Testis (tissue), 3 donors: ENCODE results near the gene RAB13. TPM values are rescaled to one million over a fixed set of nuclear protein-coding genes. Genes with fewer than 3 reads are reported as not detected.

Source experiments
- DNase-seq: peaks from one replicate; pipeline ENCODE4 v3.0.0-alpha.2; 2019
- H3K27ac ChIP-seq, 2 donors: fragments of 200-600 bp; sonication (generic); one replicate each; pipeline ENCODE4 v1.5.1; 2019
- H3K27me3 ChIP-seq: fragments of 200-600 bp; sonication (generic); one replicate; pipeline ENCODE4 v1.5.1; 2019
- H3K36me3 ChIP-seq: fragments of 200-600 bp; sonication (generic); one replicate; pipeline ENCODE4 v1.5.1; 2017; ENCODE audit warnings: low read depth; ENCODE audit errors: missing control alignments
- H3K4me1 ChIP-seq: fragments of 200-600 bp; sonication (generic); one replicate; pipeline ENCODE4 v1.5.1; 2019
- H3K4me3 ChIP-seq, 2 donors: fragments of 200-600 bp; sonication (generic); one replicate each; pipeline ENCODE4 v1.5.1; 2017 to 2019
- H3K9me3 ChIP-seq: fragments of 200-600 bp; sonication (generic); one replicate; pipeline ENCODE4 v1.5.1; 2017
- POLR2A ChIP-seq: fragments of 450-650 bp; IDR thresholded peaks from one replicate; pipeline ENCODE4 v1.6.1; 2017; ENCODE audit warnings: antibody characterized with exemption, mild to moderate bottlenecking, moderate library complexity
- WGBS, 2 donors: methylation state at CpG; one replicate each; pipeline ENCODE4 v1.1.5; 2018; 5-methylcytosine and 5-hydroxymethylcytosine counted together
- intact Hi-C: fragments of 100-400 bp; cut with DNase I; formaldehyde crosslinking; loops from one replicate; pipeline ENCODE4 v1.15.1; 2023; ENCODE audit warnings: low total_unique reads
- polyA plus RNA-seq: library from polyadenylated mRNA; stranded (reverse); fragments of 350-450 nt; fragmentation: Illumina TruSeq; extraction: RNeasy Lipid Tissue Mini Kit (QIAGEN cat#74804); gene quantifications from one replicate; pipeline ENCODE4 v1.2.3, GENCODE V29; 2014; ENCODE audit warnings: low read depth, low replicate concordance; ENCODE audit not compliant: insufficient read depth
- total RNA-seq, 2 donors: library from RNA; depleted of rRNA; stranded (reverse); fragments of >200 nt; gene quantifications; one replicate each; pipeline ENCODE4 v1.2.3, GENCODE V29; 2016
- TF ChIP-seq, protein P1 (sequence below), 3 experiments: fragments of 450-650 bp in 2 of 3; fragments of 200-600 bp in 1 of 3; sonication (generic) in 1 of 3; IDR thresholded peaks; one replicate each; pipeline ENCODE4 v1.5.1; 2016 to 2019; ENCODE audit warnings: antibody characterized with exemption in 3 of 3, mild to moderate bottlenecking in 2 of 3, moderate library complexity in 1 of 3

Gene RAB13
- total and polyA plus RNA-seq, 3 donors from 2014 or later, result 37.6 to 82.8 (median 45.2) TPM

DNA sequence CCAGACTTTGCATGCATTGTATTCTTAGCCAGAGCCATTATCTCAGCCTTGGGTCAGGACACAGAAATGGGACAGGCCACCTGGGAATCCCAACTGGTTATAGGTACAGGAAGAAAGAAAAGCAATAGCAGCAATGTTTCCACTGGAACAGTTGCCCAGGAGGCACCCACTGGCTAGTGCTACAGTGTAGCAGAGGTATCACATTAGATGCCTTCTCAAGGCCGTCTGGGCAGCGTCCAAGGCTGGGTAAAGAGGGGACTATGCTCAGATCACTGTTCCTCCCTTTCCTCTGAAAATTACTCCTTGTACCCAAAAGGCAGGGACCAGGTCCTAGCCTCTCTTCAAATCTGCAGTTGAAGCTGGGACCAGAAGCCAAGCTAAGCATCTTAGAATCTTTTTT, 15.8 kb downstream of the RAB13 start:
- no peaks in the 10 kb centered on the region for H3K36me3 ChIP-seq
- WGBS, 2 donors, result 31 to 47% methylated on average over 2 of the region's 2 CpGs
- no peak for TF ChIP-seq POLR2A
- TF ChIP-seq, protein P1, sequence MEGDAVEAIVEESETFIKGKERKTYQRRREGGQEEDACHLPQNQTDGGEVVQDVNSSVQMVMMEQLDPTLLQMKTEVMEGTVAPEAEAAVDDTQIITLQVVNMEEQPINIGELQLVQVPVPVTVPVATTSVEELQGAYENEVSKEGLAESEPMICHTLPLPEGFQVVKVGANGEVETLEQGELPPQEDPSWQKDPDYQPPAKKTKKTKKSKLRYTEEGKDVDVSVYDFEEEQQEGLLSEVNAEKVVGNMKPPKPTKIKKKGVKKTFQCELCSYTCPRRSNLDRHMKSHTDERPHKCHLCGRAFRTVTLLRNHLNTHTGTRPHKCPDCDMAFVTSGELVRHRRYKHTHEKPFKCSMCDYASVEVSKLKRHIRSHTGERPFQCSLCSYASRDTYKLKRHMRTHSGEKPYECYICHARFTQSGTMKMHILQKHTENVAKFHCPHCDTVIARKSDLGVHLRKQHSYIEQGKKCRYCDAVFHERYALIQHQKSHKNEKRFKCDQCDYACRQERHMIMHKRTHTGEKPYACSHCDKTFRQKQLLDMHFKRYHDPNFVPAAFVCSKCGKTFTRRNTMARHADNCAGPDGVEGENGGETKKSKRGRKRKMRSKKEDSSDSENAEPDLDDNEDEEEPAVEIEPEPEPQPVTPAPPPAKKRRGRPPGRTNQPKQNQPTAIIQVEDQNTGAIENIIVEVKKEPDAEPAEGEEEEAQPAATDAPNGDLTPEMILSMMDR (IDR thresholded peaks at IDR 0.05), result no peak
- peaks cover 22% of the 10 kb centered on the region for H3K4me1 ChIP-seq
- intact Hi-C loops, result no loop called here
- H3K27me3 ChIP-seq, result no peaks in the 10 kb centered on the region
- no peaks in the 10 kb centered on the region for H3K9me3 ChIP-seq
- H3K4me3 ChIP-seq, result no peak overlapping the region
- DNase-seq, result peak; percentile 89
- peak overlapping the region in 1 of 2 donors; percentile 26 for H3K27ac ChIP-seq

DNA sequence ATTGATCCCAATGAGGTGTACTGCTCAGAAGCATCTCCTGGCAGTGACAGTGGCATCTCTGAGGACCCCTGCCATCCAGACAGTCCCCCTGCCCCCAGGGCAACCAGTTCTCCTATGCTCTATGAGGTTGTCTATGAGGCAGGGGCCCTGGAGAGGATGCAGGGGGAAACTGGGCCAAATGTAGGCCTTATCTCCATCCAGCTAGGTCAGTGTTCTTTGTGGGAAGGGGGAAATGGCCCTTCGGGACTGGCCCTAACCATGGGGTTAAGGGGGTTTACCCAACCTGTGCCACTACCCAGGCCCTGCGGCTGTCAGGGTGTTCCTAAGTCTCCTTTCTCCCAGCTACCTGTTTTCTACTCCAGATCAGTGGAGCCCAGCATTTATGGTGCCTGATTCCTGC, 17.2 kb downstream of the RAB13 start:
- Histone ChIP-seq H3K27me3 (no peaks in the 10 kb centered on the region), H3K4me1 (peaks cover 34% of the 10 kb centered on the region), H3K4me3 (no peak overlapping the region), H3K27ac (no peak overlapping the region), H3K36me3 (no peaks in the 10 kb centered on the region), H3K9me3 (no peaks in the 10 kb centered on the region)
- intact Hi-C loops, result no loop called here
- no peak for TF ChIP-seq POLR2A
- TF ChIP-seq, protein P1 (IDR thresholded peaks at IDR 0.05), result no peak
- no peak for DNase-seq
- 89 to 100% methylated on average over 2 of the region's 2 CpGs for WGBS, 2 donors

DNA sequence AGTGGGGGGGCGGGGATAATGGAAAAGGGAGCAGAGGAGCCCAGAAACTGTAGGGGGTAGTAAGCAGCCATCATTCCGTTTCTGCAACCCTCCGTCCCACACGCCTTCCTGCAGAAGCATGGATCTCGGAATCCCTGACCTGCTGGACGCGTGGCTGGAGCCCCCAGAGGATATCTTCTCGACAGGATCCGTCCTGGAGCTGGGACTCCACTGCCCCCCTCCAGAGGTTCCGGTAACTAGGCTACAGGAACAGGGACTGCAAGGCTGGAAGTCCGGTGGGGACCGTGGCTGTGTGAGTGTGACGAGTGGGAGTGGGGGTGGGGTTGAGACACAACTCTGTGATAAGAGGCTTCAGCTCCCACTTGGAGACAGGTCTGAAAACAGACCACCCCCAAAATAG, 17.7 kb downstream of the RAB13 start:
- DNase-seq, result no peak
- no peak for TF ChIP-seq POLR2A
- TF ChIP-seq, protein P1 (IDR thresholded peaks at IDR 0.05), result no peak
- Histone ChIP-seq H3K4me3 (peak overlapping the region in 1 of 2 donors; percentile 61), H3K9me3 (no peaks in the 10 kb centered on the region), H3K27ac (peak overlapping the region in 1 of 2 donors; percentile 94), H3K27me3 (no peaks in the 10 kb centered on the region), H3K36me3 (no peaks in the 10 kb centered on the region), H3K4me1 (peaks cover 34% of the 10 kb centered on the region)
- intact Hi-C loops, result no loop called here
- 0 to 1% methylated on average over 1 to 13 of the region's 13 CpGs for WGBS, 2 donors

DNA sequence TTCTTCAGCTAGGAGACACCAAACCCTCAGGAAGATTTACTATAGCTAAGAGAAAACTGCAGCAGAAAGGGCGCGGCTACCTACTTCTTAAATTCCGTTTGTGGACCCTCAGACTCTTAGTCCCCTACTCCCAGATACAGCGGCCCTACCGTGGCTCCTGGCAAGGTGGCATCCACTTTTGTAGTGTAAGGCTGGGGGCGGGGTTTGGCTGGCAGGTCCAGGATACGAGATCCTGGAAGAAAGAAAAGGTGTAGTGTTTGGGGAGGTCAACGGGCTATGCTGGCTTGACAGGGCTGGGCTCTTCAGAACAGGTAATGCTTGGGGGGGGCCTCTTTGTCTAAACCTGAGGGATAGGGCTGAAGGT, 18.2 kb downstream of the RAB13 start:
- WGBS, 2 donors, result 1 to 3% methylated on average over 8 of the region's 8 CpGs
- no peaks in the 10 kb centered on the region for H3K36me3 ChIP-seq
- intact Hi-C loops, result no loop called here
- H3K9me3 ChIP-seq, result no peaks in the 10 kb centered on the region
- H3K4me3 ChIP-seq, result peak overlapping the region; percentile 61 to 66
- no peaks in the 10 kb centered on the region for H3K27me3 ChIP-seq
- no peak for TF ChIP-seq POLR2A
- TF ChIP-seq, protein P1 (IDR thresholded peaks at IDR 0.05), result no peak
- peaks cover 34% of the 10 kb centered on the region for H3K4me1 ChIP-seq
- peak overlapping the region; percentile 80 to 94 for H3K27ac ChIP-seq
- peak; percentile 58 for DNase-seq
